ENCODE data around the gene ZNF407.

Gene ZNF407

GRCh38 chr18:74791501-74792194 is 194.0 kb downstream of the ZNF407 start:
- DNase-seq (ENCODE audit: low read depth in 2 of 2), result no peak

- DNase-seq (ENCODE audit: low read depth in 2 of 2), result no peak
These were observed 196.1 kb downstream of the ZNF407 start for GRCh38 chr18:74793746-74794145.

DNA sequence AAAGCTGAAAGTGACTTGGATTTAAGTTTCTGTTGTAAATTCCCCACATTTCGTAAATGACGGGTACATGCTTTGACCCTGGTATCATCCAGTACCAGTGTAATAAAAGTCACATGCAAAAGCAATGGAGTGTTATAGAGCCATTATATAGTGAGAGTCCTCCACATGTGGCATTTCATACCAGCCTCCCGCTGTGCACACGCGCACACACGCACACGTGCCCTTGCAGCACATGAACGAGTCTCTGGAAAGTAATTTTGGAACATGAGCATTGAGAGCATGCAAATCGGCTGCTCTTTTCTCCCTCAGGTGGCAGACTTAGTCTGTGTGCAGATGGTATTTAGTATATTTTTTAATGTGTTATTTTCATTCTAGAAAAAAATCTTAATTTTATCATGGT is 198.1 kb downstream of the ZNF407 start:
- DNase-seq (ENCODE audit: low read depth in 2 of 2), result no peak

GRCh38 chr18:74796211-74796610 is 198.5 kb downstream of the ZNF407 start:
- no peak for DNase-seq (ENCODE audit: low read depth in 2 of 2)

- no peak for DNase-seq (ENCODE audit: low read depth in 2 of 2)
These were observed 199.3 kb downstream of the ZNF407 start for GRCh38 chr18:74796841-74797576.

- no peak for DNase-seq (ENCODE audit: low read depth in 2 of 2)
These were observed 200.0 kb downstream of the ZNF407 start for GRCh38 chr18:74797577-74798151.

- no peak for DNase-seq (ENCODE audit: low read depth in 2 of 2)
These were observed 201.9 kb downstream of the ZNF407 start for GRCh38 chr18:74799542-74799941.

DNA sequence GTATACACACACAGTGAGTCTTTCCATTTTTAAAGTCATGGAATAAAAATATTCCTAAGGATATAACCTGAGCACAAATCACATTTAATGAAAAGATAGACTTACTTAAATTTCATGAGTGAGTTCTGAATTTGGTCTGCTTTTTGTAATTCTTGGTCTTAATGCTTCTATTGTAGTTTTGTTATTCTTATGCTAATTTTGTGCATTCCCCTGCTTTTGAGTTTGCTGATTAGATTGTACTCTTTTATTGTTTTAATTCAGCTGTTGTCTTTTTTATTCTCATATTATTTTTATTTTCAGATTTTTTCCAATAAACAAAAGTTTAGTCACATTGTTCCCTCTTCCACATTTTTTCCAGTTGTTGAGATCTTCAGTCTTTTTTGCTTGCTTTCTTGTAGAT is 202.4 kb downstream of the ZNF407 start:
- no peak for DNase-seq (ENCODE audit: low read depth in 2 of 2)

DNA sequence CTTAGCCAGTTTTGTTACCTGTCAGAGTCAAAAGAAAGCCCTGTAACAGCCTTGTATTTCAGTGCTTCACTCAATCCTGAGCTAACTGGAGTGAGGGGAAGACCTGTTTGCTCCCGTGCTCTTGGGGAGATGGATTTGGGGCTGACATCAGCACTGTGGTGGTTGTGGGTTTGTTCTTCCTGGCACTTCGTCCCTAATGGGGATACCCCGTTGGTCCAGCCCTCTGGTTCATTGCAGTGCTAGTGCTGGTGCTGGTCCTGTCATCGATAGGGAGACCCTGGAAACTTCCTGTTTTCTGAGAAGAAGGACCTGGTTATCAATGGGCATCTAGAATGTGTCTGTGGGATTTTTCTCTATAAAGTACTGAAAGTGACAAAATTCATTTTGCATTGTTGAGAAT is 205.4 kb downstream of the ZNF407 start:
- no peak for DNase-seq (ENCODE audit: low read depth in 2 of 2)

GRCh38 chr18:74803769-74804168 is 206.1 kb downstream of the ZNF407 start:
- no peak for DNase-seq (ENCODE audit: low read depth in 2 of 2)

- DNase-seq (ENCODE audit: low read depth in 2 of 2), result no peak
These were observed 207.0 kb downstream of the ZNF407 start for GRCh38 chr18:74804677-74805076.

GRCh38 chr18:74806073-74806472 is 208.4 kb downstream of the ZNF407 start:
- no peak for DNase-seq (ENCODE audit: low read depth in 2 of 2)

DNA sequence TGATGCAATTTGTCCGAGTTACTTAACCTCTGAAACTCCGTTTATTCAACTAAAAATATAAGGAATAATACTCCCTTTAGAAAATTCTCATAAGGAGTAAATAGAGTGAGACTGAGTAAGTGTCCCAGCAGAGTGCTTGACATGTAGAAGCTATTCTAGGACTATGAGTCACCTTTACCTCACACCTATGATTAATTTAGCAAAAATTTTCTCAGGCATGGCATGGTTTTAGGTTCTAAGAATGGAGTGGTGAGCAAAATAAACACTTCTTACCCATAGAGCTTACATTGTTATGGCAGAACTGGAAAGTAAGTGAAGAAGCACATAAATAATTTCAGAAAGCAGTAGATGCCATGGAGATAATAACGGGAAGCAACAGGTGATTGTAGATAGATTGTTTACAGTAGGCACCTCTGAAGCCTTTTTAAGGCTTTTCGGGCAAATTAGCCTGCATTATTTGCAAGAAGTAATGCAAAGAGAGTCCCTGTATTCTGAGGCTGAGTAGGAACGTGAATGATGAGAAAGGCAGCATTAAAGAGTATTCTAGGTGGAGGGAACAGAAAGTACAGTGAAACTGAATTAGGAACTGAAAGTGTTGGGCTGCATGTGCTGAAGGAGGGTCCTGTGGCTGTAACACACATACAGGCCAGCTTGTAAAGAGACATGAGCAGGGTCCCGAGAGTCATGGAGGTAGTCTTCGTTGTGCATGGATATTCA is 209.2 kb downstream of the ZNF407 start:
- DNase-seq (ENCODE audit: low read depth in 2 of 2), result no peak

DNA sequence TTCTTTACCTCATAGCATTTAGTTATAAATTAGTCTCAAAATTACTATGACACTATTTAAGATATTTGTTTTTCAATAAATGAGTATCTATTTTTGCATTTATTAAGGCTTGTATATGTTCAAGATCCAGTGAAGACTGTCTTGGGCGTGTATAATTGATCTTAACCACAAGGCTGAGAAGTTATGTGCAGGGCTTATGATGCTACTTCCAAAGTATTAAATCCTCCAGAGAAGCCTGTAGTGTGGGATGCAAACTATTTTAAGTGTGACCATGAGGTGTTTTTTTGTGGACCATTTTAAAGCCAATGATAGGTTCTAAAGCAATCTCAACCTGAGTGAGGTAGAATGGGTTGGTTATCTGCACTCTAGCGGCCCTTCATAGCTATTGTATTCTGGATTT is 219.9 kb downstream of the ZNF407 start:
- DNase-seq (ENCODE audit: low read depth in 2 of 2), result no peak

GRCh38 chr18:74818516-74819175 is 221.0 kb downstream of the ZNF407 start:
- no peak for DNase-seq (ENCODE audit: low read depth in 2 of 2)

- no peak for DNase-seq (ENCODE audit: low read depth in 2 of 2)
These were observed 221.9 kb downstream of the ZNF407 start for GRCh38 chr18:74819433-74820059.

DNA sequence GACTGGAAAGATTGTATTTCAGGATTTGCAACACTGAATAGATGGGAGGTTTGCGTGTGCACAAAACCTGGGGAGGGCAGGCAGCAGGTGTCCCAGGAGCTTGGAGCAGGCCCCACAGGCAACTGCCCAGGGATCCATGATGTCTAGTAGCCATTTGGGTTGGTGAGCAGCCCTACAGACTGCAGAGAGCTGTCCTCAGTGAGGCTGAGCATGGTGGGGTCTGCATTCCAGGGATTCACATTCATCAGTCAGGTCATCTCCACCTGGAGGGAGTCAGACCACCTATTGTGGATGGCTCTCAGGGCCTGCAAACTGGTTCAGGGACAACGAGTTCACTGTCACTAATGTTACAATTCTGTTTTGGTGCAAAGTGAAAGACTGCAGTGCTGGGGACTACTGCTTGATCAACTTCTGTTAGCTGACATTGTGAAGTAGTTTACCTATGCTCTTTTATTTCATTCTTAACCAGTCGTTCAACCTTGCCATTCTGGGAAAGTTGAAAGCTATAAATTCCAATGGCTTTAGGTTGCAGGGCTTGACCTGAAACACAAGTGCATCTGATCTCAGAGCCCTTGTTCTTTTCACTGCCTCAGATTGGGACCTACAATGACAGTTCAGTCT is 222.6 kb downstream of the ZNF407 start:
- no peak for DNase-seq (ENCODE audit: low read depth in 2 of 2)

DNA sequence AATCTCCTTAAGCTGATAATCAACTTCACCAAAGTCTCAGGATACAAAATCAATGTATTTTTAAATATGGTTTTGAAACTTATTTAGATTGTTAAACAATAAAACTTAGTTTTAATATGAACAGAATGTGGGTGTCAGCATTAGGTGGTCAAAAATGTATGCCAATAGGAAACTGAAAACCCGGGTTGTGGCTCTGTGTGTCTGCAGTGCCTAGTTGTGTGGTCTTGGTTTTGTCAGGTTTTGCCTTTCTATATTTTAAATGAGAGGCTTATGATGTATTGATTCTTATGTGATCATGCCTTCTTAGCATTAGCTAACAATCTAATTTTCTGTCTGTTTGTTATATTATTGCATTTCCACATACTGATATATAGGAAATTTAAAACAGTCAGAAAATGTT is 227.8 kb downstream of the ZNF407 start:
- DNase-seq (ENCODE audit: low read depth in 2 of 2), result no peak

GRCh38 chr18:74826572-74826971 is 228.9 kb downstream of the ZNF407 start:
- DNase-seq (ENCODE audit: low read depth in 2 of 2), result no peak

DNA sequence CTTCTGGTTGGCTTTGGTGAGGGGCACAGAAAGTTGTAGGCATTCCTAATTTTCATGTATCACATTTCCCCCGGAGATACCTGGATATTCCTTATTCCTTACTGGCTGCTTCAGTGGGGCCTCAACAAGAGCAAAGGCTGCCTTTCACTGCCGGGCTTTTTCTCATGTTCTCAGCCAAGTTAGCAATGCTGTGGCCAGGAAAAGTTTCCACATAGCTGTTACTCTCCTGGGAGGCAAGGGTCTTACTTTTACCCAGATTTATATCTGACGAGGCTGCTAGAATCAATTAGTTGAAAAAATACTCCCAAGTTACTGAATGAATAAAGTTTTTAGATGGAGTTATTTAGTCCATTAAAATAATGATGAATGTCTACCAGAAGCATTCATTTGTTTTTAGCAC is 230.5 kb downstream of the ZNF407 start:
- no peak for DNase-seq (ENCODE audit: low read depth in 2 of 2)
